ENCODE results near the gene MAN1A2.

DNA sequence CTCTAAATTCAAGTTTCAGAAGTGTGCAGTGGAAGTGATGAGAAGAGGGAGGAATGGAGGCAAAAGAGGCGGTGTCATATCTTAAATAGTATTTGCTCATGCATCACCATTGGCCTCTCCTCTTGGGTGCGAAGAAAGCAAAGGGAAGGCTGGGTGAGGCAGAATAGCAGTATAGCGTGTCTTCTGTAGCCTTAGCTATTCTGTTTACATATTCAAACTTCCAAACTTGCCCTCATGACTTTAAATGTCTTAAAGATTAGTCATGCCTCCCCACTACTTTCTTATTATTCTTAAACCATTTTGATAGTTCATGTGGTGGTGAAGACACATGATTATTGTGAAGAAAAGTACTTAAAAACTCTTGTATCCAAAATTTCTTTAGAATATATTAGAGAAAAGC lies 134.0 kb downstream of the MAN1A2 start:
- no peak for TF ChIP-seq CTCF (conservative IDR thresholded peaks at IDR 0.05; ENCODE audit: low read depth, low read length)
- TF ChIP-seq EZH2 (IDR thresholded peaks at IDR 0.05; ENCODE audit: low read length, unreplicated experiment), result no peak
- no peak for TF ChIP-seq EZH2phosphoT487 (IDR thresholded peaks at IDR 0.05; ENCODE audit: borderline replicate concordance, low read length)
